CD8-positive, alpha-beta memory T cell (primary cell): ENCODE results near the gene C1orf185. TPM values are rescaled to one million over a fixed set of nuclear protein-coding genes. Genes with fewer than 3 reads are reported as not detected.
"Not testable (repeated sequence)": the region's sequence is repeated elsewhere in the genome, so short reads cannot be mapped to it uniquely, and the experiment has no call there.

Experiments
- CTCF ChIA-PET: fragments of 350-600 bp; sonication (Branson Sonifier 250); formaldehyde crosslinking; loops from one replicate; lab custom pipeline; 2021; ENCODE audit warnings: antibody characterized with exemption; lab: Charles Lee
- POLR2A ChIA-PET: fragments of 350-600 bp; sonication (Branson Sonifier 250); formaldehyde crosslinking; loops from one replicate; lab custom pipeline; 2021; ENCODE audit warnings: antibody characterized with exemption; lab: Charles Lee
- DNase-seq, 5 donors: peaks; one replicate each; pipeline versions ENCODE4 v3.0.0 to v3.0.0-alpha.2; 2020 to 2022; ENCODE audit warnings: mixed read lengths in 1 of 5
- H3K27ac ChIP-seq: one replicate; pipeline ENCODE4 v1.7.0; 2013; ENCODE audit warnings: low read depth, mild to moderate bottlenecking, low read length, moderate library complexity
- H3K27me3 ChIP-seq: 2 replicates; pipeline ENCODE4 v1.7.0; 2013; ENCODE audit warnings: low read length, mild to moderate bottlenecking; ENCODE audit not compliant: insufficient read depth, poor library complexity, severe bottlenecking
- H3K36me3 ChIP-seq: 2 replicates; pipeline ENCODE4 v1.7.0; 2013; ENCODE audit warnings: mild to moderate bottlenecking, low read length, moderate library complexity; ENCODE audit not compliant: insufficient read depth
- H3K4me1 ChIP-seq: 2 replicates; pipeline ENCODE4 v1.7.0; 2013; ENCODE audit warnings: mild to moderate bottlenecking, low read length, moderate library complexity; ENCODE audit not compliant: insufficient read depth
- H3K4me3 ChIP-seq: 2 replicates; pipeline ENCODE4 v1.7.0; 2013; ENCODE audit warnings: mild to moderate bottlenecking, low read length
- H3K9me3 ChIP-seq: 2 replicates; pipeline ENCODE4 v1.7.0; 2013; ENCODE audit warnings: mild to moderate bottlenecking, low read length
- H3K27ac Mint-ChIP-seq, 8 donors: one replicate each; pipeline ENCODE4 v1.8.0; 2020 to 2021; ENCODE audit warnings: mixed read lengths in 8 of 8, mild to moderate bottlenecking in 6 of 8, inconsistent platforms in 3 of 8, moderate library complexity in 3 of 8
- H3K27me3 Mint-ChIP-seq, 2 donors: one replicate each; pipeline ENCODE4 v1.8.0; 2020 to 2021; ENCODE audit warnings: mixed read lengths in 2 of 2, mild to moderate bottlenecking in 1 of 2, moderate library complexity in 1 of 2
- H3K36me3 Mint-ChIP-seq, 3 donors: one replicate each; pipeline ENCODE4 v1.8.0; 2020 to 2021; ENCODE audit warnings: mixed read lengths in 3 of 3, inconsistent platforms in 1 of 3, mild to moderate bottlenecking in 1 of 3
- H3K4me1 Mint-ChIP-seq, 3 donors: one replicate each; pipeline ENCODE4 v1.8.0; 2020 to 2021; ENCODE audit warnings: mixed read lengths in 3 of 3, inconsistent platforms in 1 of 3, mild to moderate bottlenecking in 1 of 3
- H3K4me3 Mint-ChIP-seq, 7 donors: one replicate each; pipeline ENCODE4 v1.8.0; 2020 to 2021; ENCODE audit warnings: mixed read lengths in 7 of 7, mild to moderate bottlenecking in 6 of 7, moderate library complexity in 4 of 7, inconsistent platforms in 2 of 7
- H3K9me3 Mint-ChIP-seq, 5 donors: one replicate each; pipeline ENCODE4 v1.8.0; 2020 to 2022; ENCODE audit warnings: mixed read lengths in 5 of 5, mild to moderate bottlenecking in 3 of 5, moderate library complexity in 2 of 5, inconsistent platforms in 1 of 5
- polyA plus RNA-seq: library from polyadenylated mRNA; unstranded; fragments of 300-500 nt; fragmentation: Illumina TruSeq; gene quantifications from one replicate; pipeline ENCODE4 v1.2.3, GENCODE V29; 2021
- total RNA-seq, 2 experiments: library from RNA; stranded (reverse); gene quantifications; one replicate each; pipeline ENCODE4 v1.2.3, GENCODE V29; 2021

The C1orf185 gene
- total and polyA plus RNA-seq, 3 experiments from 2014 or later, result not detected

DNA sequence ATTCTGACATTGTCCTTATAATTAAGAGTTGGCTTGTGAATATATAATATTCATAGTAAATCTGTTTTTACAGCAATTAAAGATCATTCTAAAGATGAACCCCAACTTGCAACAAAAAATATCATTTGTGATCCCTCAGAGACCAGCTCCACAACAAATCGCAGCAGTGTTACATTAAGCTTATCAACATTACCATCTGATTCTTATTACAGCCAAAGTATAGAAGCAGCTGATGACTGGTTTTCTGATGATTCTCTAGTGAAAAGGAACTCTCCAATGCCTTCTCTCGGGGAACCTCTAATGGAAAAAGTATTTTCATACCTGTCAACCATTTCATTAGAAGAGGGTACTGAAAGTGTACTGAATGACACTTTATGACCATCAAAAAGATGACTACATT lies 45.4 kb downstream of the C1orf185 start:
- DNase-seq, result no peak
- Histone ChIP-seq H3K4me1 (no peaks in the 10 kb centered on the region), H3K9me3 (no peaks in the 10 kb centered on the region), H3K27ac (no peak overlapping the region), H3K36me3 (no peaks in the 10 kb centered on the region), H3K4me3 (no peak overlapping the region), H3K27me3 (no peaks in the 10 kb centered on the region)
- Mint-ChIP-seq H3K4me1 (no peaks in the 10 kb centered on the region), H3K27ac (no peak overlapping the region), H3K27me3 (peaks cover 5 to 25% of the 10 kb centered on the region in 2 donors), H3K9me3 (no peaks in the 10 kb centered on the region), H3K36me3 (peaks cover 0 to 1% (median 0%) of the 10 kb centered on the region in 3 donors), H3K4me3 (no peak overlapping the region)
- ChIA-PET CTCF (no interaction called here), POLR2A (no interaction called here)

DNA sequence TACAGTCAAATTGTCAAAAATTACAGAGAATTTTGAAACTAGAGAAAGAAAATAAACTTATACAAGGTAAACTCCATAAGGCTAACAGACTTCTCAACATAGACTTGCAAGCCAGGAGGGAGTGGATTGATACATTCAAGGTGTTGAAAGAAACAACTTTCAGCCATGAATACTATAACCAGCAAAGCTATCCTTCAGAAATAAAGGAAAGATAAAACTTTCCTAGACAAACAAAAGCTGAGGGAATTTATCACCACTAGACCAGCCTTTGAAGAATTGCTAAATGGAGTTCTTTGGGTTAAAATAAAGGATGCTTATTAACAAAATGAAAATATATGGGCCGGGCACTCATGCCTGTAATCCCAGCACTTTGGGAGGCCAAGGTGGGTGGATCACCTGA lies 52.7 kb downstream of the C1orf185 start:
- no peaks in the 10 kb centered on the region for H3K4me1 ChIP-seq
- ChIA-PET CTCF (no interaction called here), POLR2A (no interaction called here)
- Mint-ChIP-seq H3K27ac (no peak overlapping the region), H3K9me3 (peaks cover 9 to 24% (median 12%) of the 10 kb centered on the region in 5 donors), H3K4me3 (no peak overlapping the region), H3K27me3 (peaks cover 7 to 40% of the 10 kb centered on the region in 2 donors), H3K4me1 (no peaks in the 10 kb centered on the region), H3K36me3 (peaks cover 0 to 2% (median 0%) of the 10 kb centered on the region in 3 donors)
- H3K36me3 ChIP-seq, result no peaks in the 10 kb centered on the region
- no peaks in the 10 kb centered on the region for H3K9me3 ChIP-seq
- H3K27me3 ChIP-seq, result no peaks in the 10 kb centered on the region
- no peak overlapping the region for H3K4me3 ChIP-seq
- no peak for DNase-seq
- H3K27ac ChIP-seq, result no peak overlapping the region

DNA sequence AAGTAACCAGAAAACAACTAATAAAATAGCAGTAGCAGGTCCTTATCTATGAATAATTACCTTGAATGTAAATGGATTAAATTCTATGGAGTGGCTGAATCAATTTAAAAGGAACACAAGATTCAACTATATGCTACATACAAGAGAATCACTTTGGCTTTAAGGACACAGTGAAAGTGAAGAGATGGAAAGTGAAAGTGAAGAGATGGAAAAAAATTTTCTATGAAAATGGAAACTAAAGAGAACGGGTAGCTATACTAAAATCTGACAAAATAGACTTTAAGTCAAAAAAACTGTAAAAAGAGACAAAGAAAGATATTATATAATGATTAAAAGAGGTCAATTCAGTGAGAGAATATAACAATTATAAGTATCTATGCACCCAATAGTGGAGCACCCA lies 54.7 kb downstream of the C1orf185 start:
- Histone ChIP-seq H3K36me3 (no peaks in the 10 kb centered on the region), H3K9me3 (no peaks in the 10 kb centered on the region), H3K27me3 (no peaks in the 10 kb centered on the region), H3K27ac (no peak overlapping the region), H3K4me3 (no peak overlapping the region), H3K4me1 (no peaks in the 10 kb centered on the region)
- H3K27ac Mint-ChIP-seq, result no peak overlapping the region
- peaks cover 9 to 24% (median 12%) of the 10 kb centered on the region in 5 donors for H3K9me3 Mint-ChIP-seq
- no peak for DNase-seq
- H3K4me1 Mint-ChIP-seq, result no peaks in the 10 kb centered on the region
- peaks cover 0 to 2% (median 0%) of the 10 kb centered on the region in 3 donors for H3K36me3 Mint-ChIP-seq
- CTCF ChIA-PET, result no interaction called here
- POLR2A ChIA-PET, result no interaction called here
- peaks cover 10 to 34% of the 10 kb centered on the region in 2 donors for H3K27me3 Mint-ChIP-seq
- no peak overlapping the region for H3K4me3 Mint-ChIP-seq

DNA sequence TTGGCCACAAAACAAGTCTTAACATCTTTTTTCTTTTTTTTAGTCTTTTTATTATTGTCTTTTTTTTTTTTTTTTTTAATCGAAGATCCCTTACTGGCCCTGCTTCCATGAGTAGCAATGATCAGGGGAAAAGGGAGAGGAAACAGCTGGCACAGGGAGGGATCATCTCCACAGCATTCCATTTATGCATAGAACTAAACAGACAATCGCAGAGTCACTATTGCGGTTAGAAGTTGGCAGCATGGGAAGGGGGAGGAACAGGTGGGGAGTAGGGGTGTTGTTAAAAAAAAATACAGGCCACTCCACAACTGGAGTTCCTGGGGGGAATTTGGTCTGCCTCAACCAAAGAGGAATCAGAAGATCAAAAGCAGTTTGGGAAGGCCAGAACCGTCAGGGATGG lies 55.4 kb downstream of the C1orf185 start:
- Mint-ChIP-seq H3K27ac (no peak overlapping the region), H3K9me3 (peaks cover 9 to 24% (median 12%) of the 10 kb centered on the region in 5 donors), H3K36me3 (peaks cover 0 to 2% (median 0%) of the 10 kb centered on the region in 3 donors), H3K4me3 (no peak overlapping the region), H3K4me1 (no peaks in the 10 kb centered on the region), H3K27me3 (peaks cover 11 to 32% of the 10 kb centered on the region in 2 donors)
- POLR2A ChIA-PET, result no interaction called here
- H3K36me3 ChIP-seq, result no peaks in the 10 kb centered on the region
- no peak overlapping the region for H3K27ac ChIP-seq
- DNase-seq, result no peak
- CTCF ChIA-PET, result no interaction called here
- H3K4me3 ChIP-seq, result no peak overlapping the region
- H3K27me3 ChIP-seq, result no peaks in the 10 kb centered on the region
- H3K9me3 ChIP-seq, result no peaks in the 10 kb centered on the region
- H3K4me1 ChIP-seq, result no peaks in the 10 kb centered on the region

DNA sequence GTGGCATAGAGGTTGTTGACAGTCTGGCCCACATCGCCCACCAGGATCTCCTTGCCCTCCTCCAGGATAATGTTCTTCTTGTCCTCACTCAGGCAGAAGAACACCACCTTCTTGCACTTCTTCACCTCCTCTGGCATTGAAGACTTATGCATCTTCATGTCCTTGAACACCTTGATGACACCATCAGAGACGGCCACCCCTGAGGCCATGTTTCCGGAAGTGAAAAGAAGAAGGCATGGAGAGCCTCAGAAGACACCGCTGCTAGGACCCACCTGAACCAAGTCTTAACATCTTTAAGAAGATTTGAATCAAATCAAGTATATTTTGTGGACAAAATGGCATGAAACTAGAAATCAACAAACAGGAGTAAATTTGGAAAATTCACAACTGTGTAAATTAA lies 56.2 kb downstream of the C1orf185 start:
- Mint-ChIP-seq H3K36me3 (peaks cover 0 to 2% (median 0%) of the 10 kb centered on the region in 3 donors), H3K4me1 (no peaks in the 10 kb centered on the region), H3K27ac (no peak overlapping the region), H3K9me3 (peaks cover 9 to 24% (median 12%) of the 10 kb centered on the region in 5 donors), H3K4me3 (no peak overlapping the region), H3K27me3 (peaks cover 11 to 32% of the 10 kb centered on the region in 2 donors)
- no peak overlapping the region for H3K4me3 ChIP-seq
- DNase-seq, result no peak
- H3K4me1 ChIP-seq, result no peaks in the 10 kb centered on the region
- no peaks in the 10 kb centered on the region for H3K36me3 ChIP-seq
- POLR2A ChIA-PET, result interaction anchor here (0.7 kb wide), 1 partner anchor 955 kb away, joined by 5 read pairs; no protein-coding TSS in a partner anchor
- CTCF ChIA-PET, result no interaction called here
- H3K27me3 ChIP-seq, result no peaks in the 10 kb centered on the region
- no peak overlapping the region for H3K27ac ChIP-seq
- no peaks in the 10 kb centered on the region for H3K9me3 ChIP-seq

- H3K9me3 Mint-ChIP-seq, DNase-seq, H3K4me3 ChIP-seq, H3K4me1 Mint-ChIP-seq, H3K36me3 ChIP-seq, CTCF ChIA-PET, H3K27ac Mint-ChIP-seq, H3K4me1 ChIP-seq, H3K36me3 Mint-ChIP-seq, H3K27me3 ChIP-seq, H3K4me3 Mint-ChIP-seq, POLR2A ChIA-PET, H3K27ac ChIP-seq, H3K9me3 ChIP-seq: not testable (repeated sequence)
- H3K27me3 Mint-ChIP-seq, result peaks cover 6 to 19% of the 10 kb centered on the region in 2 donors
Observed at GRCh38 chr1:51162560-51162959, 60.5 kb downstream of the C1orf185 start.

- Histone ChIP-seq H3K36me3 (no peaks in the 10 kb centered on the region), H3K4me1 (no peaks in the 10 kb centered on the region), H3K9me3 (no peaks in the 10 kb centered on the region), H3K4me3 (no peak overlapping the region), H3K27me3 (no peaks in the 10 kb centered on the region), H3K27ac (no peak overlapping the region)
- Mint-ChIP-seq H3K4me1 (peaks cover 7 to 10% (median 9%) of the 10 kb centered on the region in 3 donors), H3K36me3 (no peaks in the 10 kb centered on the region), H3K9me3 (no peaks in the 10 kb centered on the region), H3K27ac (no peak overlapping the region), H3K4me3 (no peak overlapping the region), H3K27me3 (peaks cover 3 to 4% of the 10 kb centered on the region in 2 donors)
- POLR2A ChIA-PET, result no interaction called here
- DNase-seq, result no peak
- CTCF ChIA-PET, result no interaction called here
Observed at GRCh38 chr1:51165540-51165939, 63.5 kb downstream of the C1orf185 start.

- POLR2A ChIA-PET, result no interaction called here
- H3K9me3 Mint-ChIP-seq, result no peaks in the 10 kb centered on the region
Observed at GRCh38 chr1:51168266-51168845, 66.3 kb downstream of the C1orf185 start.

More at GRCh38 chr1:51168266-51168845, 66.3 kb downstream of the C1orf185 start:
- Histone ChIP-seq H3K27me3 (no peaks in the 10 kb centered on the region), H3K4me1 (no peaks in the 10 kb centered on the region), H3K4me3 (no peak overlapping the region), H3K9me3 (no peaks in the 10 kb centered on the region), H3K27ac (no peak overlapping the region), H3K36me3 (no peaks in the 10 kb centered on the region)
- H3K27ac Mint-ChIP-seq, result no peak overlapping the region
- DNase-seq, result no peak
- H3K4me1 Mint-ChIP-seq, result peaks cover 7 to 14% (median 12%) of the 10 kb centered on the region in 3 donors
- H3K27me3 Mint-ChIP-seq, result peaks cover 3 to 9% of the 10 kb centered on the region in 2 donors
- CTCF ChIA-PET, result interaction anchor here (1.4 kb wide), 1 partner anchor 23 kb away, joined by 4 read pairs; no protein-coding TSS in a partner anchor
- H3K4me3 Mint-ChIP-seq, result no peak overlapping the region
- H3K36me3 Mint-ChIP-seq, result no peaks in the 10 kb centered on the region
